Large intestine (tissue), 3 donors: ENCODE measurements around the gene HIGD2A. TPM values are rescaled to one million over a fixed set of nuclear protein-coding genes. Genes with fewer than 3 reads are reported as not detected.

Experiments
- DNase-seq, 2 donors: peaks; one replicate each; pipeline versions ENCODE4 v3.0.0 to v3.0.0-alpha.2; 2013
- H3K27ac ChIP-seq: one replicate; pipeline ENCODE4 v1.5.1; 2013; ENCODE audit warnings: low read length
- H3K27me3 ChIP-seq: 2 replicates; pipeline ENCODE4 v1.6.1; 2013; ENCODE audit warnings: low read length; ENCODE audit not compliant: control insufficient read depth, insufficient read depth
- H3K36me3 ChIP-seq: 2 replicates; pipeline ENCODE4 v1.6.1; 2013; ENCODE audit warnings: low read length; ENCODE audit not compliant: control insufficient read depth, insufficient read depth
- H3K4me1 ChIP-seq: one replicate; pipeline ENCODE4 v1.6.1; 2013; ENCODE audit warnings: low read length; ENCODE audit not compliant: control insufficient read depth, insufficient read depth
- H3K4me3 ChIP-seq: one replicate; pipeline ENCODE4 v1.5.1; 2013; ENCODE audit warnings: low read length
- H3K9me3 ChIP-seq: one replicate; pipeline ENCODE4 v1.6.1; 2013; ENCODE audit warnings: mild to moderate bottlenecking, low read depth, low read length, moderate library complexity; ENCODE audit not compliant: control insufficient read depth
- WGBS: methylation state at CpG from one replicate; pipeline ENCODE4 v1.1.5; 2013; ENCODE audit warnings: low lambda C conversion rate; ENCODE audit not compliant: insufficient coverage; 5-methylcytosine and 5-hydroxymethylcytosine counted together
- polyA plus RNA-seq: library from polyadenylated mRNA; unstranded; fragments of 120-200 nt; gene quantifications from one replicate; pipeline ENCODE4 v1.2.1, GENCODE V29; 2013

The HIGD2A gene
- polyA plus RNA-seq, 1 donor = 133 TPM

DNA sequence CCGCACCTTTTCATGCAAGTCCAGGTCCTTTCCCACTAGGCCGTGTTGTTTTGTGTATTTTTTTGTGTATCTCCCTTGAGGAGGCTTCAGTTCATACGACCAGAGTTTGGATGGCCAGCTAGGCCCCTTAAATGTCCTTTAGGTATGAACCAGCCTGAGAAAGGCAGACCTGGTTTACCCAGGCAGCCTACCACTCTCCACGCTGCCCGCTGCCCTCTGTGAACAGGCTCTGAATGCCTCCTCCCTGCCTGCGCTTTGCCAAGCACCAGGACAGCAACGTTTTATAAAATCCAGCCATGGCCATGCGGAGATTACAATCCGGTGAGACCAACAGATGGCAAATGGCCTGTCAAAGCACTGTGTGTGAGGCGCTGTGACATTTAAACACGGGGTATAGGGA is 28.4 kb downstream of the HIGD2A start:
- Histone ChIP-seq H3K4me3 (no peak overlapping the region), H3K9me3 (peaks cover 15% of the 10 kb centered on the region), H3K27me3 (no peaks in the 10 kb centered on the region), H3K36me3 (peaks cover 8% of the 10 kb centered on the region), H3K27ac (peak overlapping the region; percentile 92), H3K4me1 (peaks cover 17% of the 10 kb centered on the region)
- WGBS = no CpG with 5 or more reads among the region's 11 CpGs
- no peak for DNase-seq

- H3K4me3 ChIP-seq = no peak overlapping the region
- H3K4me1 ChIP-seq = peaks cover 19% of the 10 kb centered on the region
- peak; percentile 93 to 95 for DNase-seq
- peaks cover under 1% of the 10 kb centered on the region for H3K36me3 ChIP-seq
- H3K9me3 ChIP-seq = peaks cover 18% of the 10 kb centered on the region
- H3K27ac ChIP-seq = peak overlapping the region; percentile 92
- no peaks in the 10 kb centered on the region for H3K27me3 ChIP-seq
- whole genome bisulfite sequencing = no CpG with 5 or more reads among the region's 9 CpGs
Observed at GRCh38 chr5:176418251-176418650, 29.7 kb downstream of the HIGD2A start.

DNA sequence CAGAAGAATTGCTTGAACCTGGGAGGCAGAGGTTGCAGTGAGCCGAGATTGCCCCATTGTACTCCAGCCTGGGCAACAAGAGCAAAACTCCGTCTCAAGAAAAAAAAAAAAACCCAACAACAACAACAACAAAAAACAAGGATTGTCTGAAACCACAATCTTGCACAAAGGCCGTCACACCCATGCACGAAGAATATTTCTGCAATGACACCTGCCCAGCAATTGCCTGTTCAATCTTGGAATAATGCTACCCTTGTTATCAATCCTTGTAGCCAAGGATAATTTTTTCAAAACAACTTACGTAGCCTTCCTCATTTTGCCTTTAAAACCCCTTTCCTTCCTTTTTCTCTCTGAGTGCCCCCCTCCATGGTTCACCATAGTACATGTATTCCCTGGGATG is 31.5 kb downstream of the HIGD2A start:
- H3K27ac ChIP-seq = no peak overlapping the region
- H3K4me1 ChIP-seq = peaks cover 28% of the 10 kb centered on the region
- peaks cover 18% of the 10 kb centered on the region for H3K9me3 ChIP-seq
- no peaks in the 10 kb centered on the region for H3K27me3 ChIP-seq
- DNase-seq = no peak
- 92% methylated on average over 1 of the region's 5 CpGs for whole genome bisulfite sequencing
- no peak overlapping the region for H3K4me3 ChIP-seq
- no peaks in the 10 kb centered on the region for H3K36me3 ChIP-seq

DNA sequence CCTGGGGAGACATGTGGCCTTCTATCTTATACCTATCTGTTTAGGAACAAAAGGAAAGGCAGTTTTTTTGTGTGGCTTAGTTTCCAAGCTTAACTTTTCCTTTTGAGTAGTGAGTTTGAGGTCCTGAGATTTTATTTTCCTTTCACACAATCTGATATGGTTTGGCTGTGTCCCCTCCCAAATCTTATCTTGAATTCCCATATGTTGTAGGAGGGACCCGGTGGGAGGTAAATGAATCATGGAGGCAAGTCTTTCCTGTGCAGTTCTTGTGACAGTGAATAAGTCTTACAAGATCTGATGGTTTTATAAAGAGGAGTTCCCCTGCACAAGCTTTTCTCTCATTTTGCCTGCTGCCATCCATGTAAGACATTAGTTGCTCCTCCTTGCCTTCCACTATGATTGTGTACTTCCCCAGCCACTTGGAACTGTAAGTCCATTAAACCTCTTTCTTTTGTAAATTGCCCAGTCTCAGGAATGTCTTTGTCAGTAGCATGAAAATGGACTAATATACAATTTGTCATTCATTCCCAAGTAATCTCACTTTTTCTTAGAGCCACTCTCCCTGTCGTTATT is 32.5 kb downstream of the HIGD2A start:
- no peaks in the 10 kb centered on the region for H3K36me3 ChIP-seq
- H3K9me3 ChIP-seq = peaks cover 18% of the 10 kb centered on the region
- no peak overlapping the region for H3K4me3 ChIP-seq
- WGBS = no CpG with 5 or more reads among the region's 2 CpGs
- peaks cover 32% of the 10 kb centered on the region for H3K4me1 ChIP-seq
- H3K27me3 ChIP-seq = no peaks in the 10 kb centered on the region
- no peak for DNase-seq
- H3K27ac ChIP-seq = no peak overlapping the region

DNA sequence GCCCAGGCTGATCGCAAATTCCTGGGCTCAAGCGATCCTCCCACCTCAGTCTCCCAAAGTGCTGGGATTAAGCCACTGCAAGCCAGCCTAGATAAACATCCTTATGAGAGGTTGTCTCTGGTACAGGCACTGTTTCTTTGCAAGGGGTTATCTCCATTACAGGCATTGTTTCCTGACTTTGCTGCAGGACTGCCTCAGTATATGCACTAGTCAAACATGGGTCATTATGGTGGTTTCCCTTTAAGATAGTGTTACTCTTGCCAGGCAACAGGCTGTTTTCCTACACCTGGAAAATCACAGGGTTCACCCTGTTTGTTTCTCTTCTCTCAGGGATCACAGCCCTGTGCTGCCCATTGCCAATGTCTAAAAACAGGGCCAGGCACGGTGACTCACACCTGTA is 35.6 kb downstream of the HIGD2A start:
- no peaks in the 10 kb centered on the region for H3K27me3 ChIP-seq
- peak overlapping the region; percentile 63 for H3K27ac ChIP-seq
- H3K4me3 ChIP-seq = no peak overlapping the region
- H3K36me3 ChIP-seq = no peaks in the 10 kb centered on the region
- WGBS = no CpG with 5 or more reads among the region's 3 CpGs
- H3K9me3 ChIP-seq = peaks cover 18% of the 10 kb centered on the region
- peaks cover 27% of the 10 kb centered on the region for H3K4me1 ChIP-seq
- peak in 1 of 2 donors; percentile 48 for DNase-seq

- WGBS = no CpG with 5 or more reads among the region's 1 CpG
- no peaks in the 10 kb centered on the region for H3K27me3 ChIP-seq
- H3K36me3 ChIP-seq = no peaks in the 10 kb centered on the region
- peak; percentile 86 to 93 for DNase-seq
- peaks cover 27% of the 10 kb centered on the region for H3K4me1 ChIP-seq
- no peak overlapping the region for H3K4me3 ChIP-seq
- peaks cover 15% of the 10 kb centered on the region for H3K9me3 ChIP-seq
- peak overlapping the region; percentile 85 for H3K27ac ChIP-seq
Observed at GRCh38 chr5:176425138-176425537, 36.6 kb downstream of the HIGD2A start.

DNA sequence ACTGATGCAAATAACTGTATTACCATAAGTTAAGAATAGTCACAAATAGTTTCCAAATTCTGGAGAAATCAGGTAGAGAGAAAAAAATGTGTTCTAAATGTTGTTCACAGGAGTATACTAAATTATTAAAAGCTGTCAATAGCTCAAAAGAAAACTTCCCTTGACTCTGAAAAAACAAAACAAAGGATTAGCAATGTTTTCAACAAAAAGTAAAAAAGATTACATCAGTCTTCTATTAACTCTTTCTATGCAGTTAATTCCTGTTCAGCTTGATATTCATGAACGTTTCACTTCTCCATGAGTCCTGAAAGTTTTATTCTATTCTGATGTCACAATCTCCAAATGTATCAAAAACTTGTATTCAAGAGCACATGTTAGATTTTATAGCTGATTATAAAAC is 37.2 kb downstream of the HIGD2A start:
- Histone ChIP-seq H3K4me1 (peaks cover 27% of the 10 kb centered on the region), H3K27ac (peak overlapping the region; percentile 85), H3K36me3 (no peaks in the 10 kb centered on the region), H3K9me3 (peaks cover 13% of the 10 kb centered on the region), H3K27me3 (no peaks in the 10 kb centered on the region), H3K4me3 (no peak overlapping the region)
- DNase-seq = no peak
- 100% methylated on average over 1 of the region's 1 CpG for WGBS

DNA sequence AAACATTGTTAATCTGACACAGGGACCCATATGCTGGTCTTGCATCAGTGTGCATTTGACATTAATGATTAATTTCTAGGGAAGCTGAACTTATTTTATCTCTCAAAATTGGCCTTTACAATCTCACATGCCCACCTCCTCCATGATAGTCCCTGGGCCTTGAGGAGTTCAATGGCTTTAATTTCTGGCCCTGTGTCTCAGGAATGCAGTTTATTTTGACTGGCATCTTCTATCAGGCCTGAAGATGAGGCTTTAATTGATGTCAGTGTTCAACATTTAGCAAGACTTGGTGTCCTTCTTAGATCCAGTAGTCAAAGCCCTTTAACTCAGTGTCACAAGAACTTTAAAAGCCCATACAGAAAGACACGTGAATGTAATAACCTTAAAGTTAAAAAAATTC is 38.3 kb downstream of the HIGD2A start:
- peak overlapping the region; percentile 85 for H3K27ac ChIP-seq
- H3K27me3 ChIP-seq = no peaks in the 10 kb centered on the region
- H3K9me3 ChIP-seq = peaks cover 3% of the 10 kb centered on the region
- no CpG with 5 or more reads among the region's 1 CpG for WGBS
- peaks cover 27% of the 10 kb centered on the region for H3K4me1 ChIP-seq
- H3K36me3 ChIP-seq = no peaks in the 10 kb centered on the region
- DNase-seq = peak in 1 of 2 donors; percentile 83
- H3K4me3 ChIP-seq = no peak overlapping the region

DNA sequence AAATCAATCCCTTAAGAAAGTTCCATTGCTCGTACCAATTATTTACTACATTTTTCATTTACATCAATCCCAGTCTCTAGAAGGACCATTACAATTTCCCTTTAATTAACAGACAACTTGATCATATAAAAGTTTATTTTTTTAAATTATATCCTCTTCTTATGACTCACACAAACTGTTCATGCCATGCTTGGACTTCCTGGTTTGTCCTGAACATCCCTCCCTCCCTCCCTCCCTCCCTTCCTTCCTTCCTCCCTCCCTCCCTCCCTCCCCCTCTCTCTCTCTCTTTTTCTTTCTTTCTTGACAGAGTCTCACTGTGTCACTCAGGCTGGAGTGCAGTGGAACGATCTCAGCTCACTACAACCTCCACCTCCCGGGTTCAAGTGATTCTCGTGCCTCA is 39.4 kb downstream of the HIGD2A start:
- Histone ChIP-seq H3K4me3 (no peak overlapping the region), H3K36me3 (no peaks in the 10 kb centered on the region), H3K27ac (peak overlapping the region; percentile 85), H3K4me1 (peaks cover 27% of the 10 kb centered on the region), H3K27me3 (no peaks in the 10 kb centered on the region), H3K9me3 (peaks cover under 1% of the 10 kb centered on the region)
- peak in 1 of 2 donors; percentile 57 for DNase-seq
- WGBS = 17% methylated on average over 1 of the region's 4 CpGs

GRCh38 chr5:176429972-176430371 is 41.4 kb downstream of the HIGD2A start:
- H3K4me3 ChIP-seq = no peak overlapping the region
- H3K27ac ChIP-seq = peak overlapping the region; percentile 23
- peaks cover 8% of the 10 kb centered on the region for H3K9me3 ChIP-seq
- H3K4me1 ChIP-seq = peaks cover 16% of the 10 kb centered on the region
- DNase-seq = no peak
- H3K27me3 ChIP-seq = no peaks in the 10 kb centered on the region
- no peaks in the 10 kb centered on the region for H3K36me3 ChIP-seq
- 88% methylated on average over 2 of the region's 4 CpGs for WGBS

GRCh38 chr5:176432707-176433106 is 44.2 kb downstream of the HIGD2A start:
- H3K4me1 ChIP-seq = peaks cover 5% of the 10 kb centered on the region
- WGBS = 100% methylated on average over 2 of the region's 5 CpGs

More at GRCh38 chr5:176432707-176433106, 44.2 kb downstream of the HIGD2A start:
- Histone ChIP-seq H3K36me3 (no peaks in the 10 kb centered on the region), H3K4me3 (no peak overlapping the region), H3K9me3 (peaks cover 8% of the 10 kb centered on the region), H3K27me3 (no peaks in the 10 kb centered on the region), H3K27ac (no peak overlapping the region)
- DNase-seq = no peak
